Parathyroid adenoma (tissue), 2 donors: ENCODE results near the gene PADI6.

ENCODE experiments used
- H2AFZ ChIP-seq: fragments of 300-600 bp; sonication (generic); one replicate; pipeline ENCODE4 v1.7.0; 2017; ENCODE audit warnings: antibody characterized with exemption, mild to moderate bottlenecking
- H3K27ac ChIP-seq: fragments of 300-600 bp; sonication (generic); one replicate; pipeline ENCODE4 v1.7.0; 2017
- H3K27me3 ChIP-seq: fragments of 300-600 bp; sonication (generic); one replicate; pipeline ENCODE4 v1.7.0; 2017; ENCODE audit warnings: low read length; ENCODE audit not compliant: control insufficient read depth, insufficient read depth
- H3K36me3 ChIP-seq: fragments of 300-600 bp; sonication (generic); one replicate; pipeline ENCODE4 v1.7.0; 2017; ENCODE audit warnings: low read length; ENCODE audit not compliant: control insufficient read depth, insufficient read depth
- H3K4me1 ChIP-seq: fragments of 300-600 bp; sonication (generic); one replicate; pipeline ENCODE4 v1.7.0; 2017; ENCODE audit warnings: control low read depth
- H3K4me2 ChIP-seq: fragments of 300-600 bp; sonication (generic); one replicate; pipeline ENCODE4 v1.7.0; 2017; ENCODE audit warnings: low read length
- H3K4me3 ChIP-seq: fragments of 300-600 bp; sonication (generic); one replicate; pipeline ENCODE4 v1.7.0; 2017; ENCODE audit warnings: low read depth, low read length
- H3K79me2 ChIP-seq: fragments of 300-600 bp; sonication (generic); one replicate; pipeline ENCODE4 v1.7.0; 2017; ENCODE audit warnings: control low read depth
- H3K9ac ChIP-seq: fragments of 300-600 bp; sonication (generic); one replicate; pipeline ENCODE4 v1.7.0; 2017; ENCODE audit warnings: mild to moderate bottlenecking
- H3K9me3 ChIP-seq: fragments of 300-600 bp; sonication (generic); one replicate; pipeline ENCODE4 v1.7.0; 2017; ENCODE audit warnings: low read length; ENCODE audit not compliant: control insufficient read depth
- CTCF ChIP-seq: fragments of 300-600 bp; sonication (generic); IDR thresholded peaks from one replicate; pipeline ENCODE4 v1.7.0; 2017; ENCODE audit warnings: antibody characterized with exemption, mild to moderate bottlenecking
- donor health status: primary hyperparathyroidism.

Gene PADI6

GRCh38 chr1:17400725-17401341 lies 28.8 kb downstream of the PADI6 start:
- Histone ChIP-seq H2AFZ (no peak overlapping the region), H3K27me3 (no peaks in the 10 kb centered on the region), H3K27ac (no peak overlapping the region), H3K4me2 (no peak overlapping the region), H3K4me1 (no peaks in the 10 kb centered on the region), H3K9me3 (no peaks in the 10 kb centered on the region), H3K9ac (no peak overlapping the region), H3K4me3 (no peak overlapping the region), H3K79me2 (no peaks in the 10 kb centered on the region), H3K36me3 (no peaks in the 10 kb centered on the region)
- TF ChIP-seq CTCF, result no peak

- no peak overlapping the region for H3K4me3 ChIP-seq
- no peak overlapping the region for H3K27ac ChIP-seq
- H3K36me3 ChIP-seq, result no peaks in the 10 kb centered on the region
- no peaks in the 10 kb centered on the region for H3K79me2 ChIP-seq
- no peaks in the 10 kb centered on the region for H3K4me1 ChIP-seq
- H3K27me3 ChIP-seq, result no peaks in the 10 kb centered on the region
- no peak overlapping the region for H3K4me2 ChIP-seq
- no peak overlapping the region for H2AFZ ChIP-seq
- H3K9ac ChIP-seq, result no peak overlapping the region
- H3K9me3 ChIP-seq, result no peaks in the 10 kb centered on the region
- TF ChIP-seq CTCF, result no peak
Observed at GRCh38 chr1:17401841-17402240, 29.8 kb downstream of the PADI6 start.

- Histone ChIP-seq H3K79me2 (no peaks in the 10 kb centered on the region), H3K27ac (no peak overlapping the region), H3K27me3 (no peaks in the 10 kb centered on the region), H3K4me1 (no peaks in the 10 kb centered on the region), H3K9ac (no peak overlapping the region), H3K9me3 (no peaks in the 10 kb centered on the region), H3K4me2 (no peak overlapping the region), H2AFZ (no peak overlapping the region), H3K36me3 (no peaks in the 10 kb centered on the region), H3K4me3 (no peak overlapping the region)
- no peak for TF ChIP-seq CTCF
Observed at GRCh38 chr1:17403081-17403480, 31.1 kb downstream of the PADI6 start.

GRCh38 chr1:17404034-17404684 lies 32.2 kb downstream of the PADI6 start:
- Histone ChIP-seq H3K4me2 (no peak overlapping the region), H3K9me3 (no peaks in the 10 kb centered on the region), H3K27ac (no peak overlapping the region), H2AFZ (no peak overlapping the region), H3K9ac (no peak overlapping the region), H3K79me2 (no peaks in the 10 kb centered on the region), H3K27me3 (no peaks in the 10 kb centered on the region), H3K4me1 (no peaks in the 10 kb centered on the region), H3K36me3 (no peaks in the 10 kb centered on the region), H3K4me3 (no peak overlapping the region)
- TF ChIP-seq CTCF, result no peak

GRCh38 chr1:17404820-17405219 lies 32.8 kb downstream of the PADI6 start:
- no peak overlapping the region for H3K4me2 ChIP-seq

More at GRCh38 chr1:17404820-17405219, 32.8 kb downstream of the PADI6 start:
- Histone ChIP-seq H2AFZ (no peak overlapping the region), H3K27ac (no peak overlapping the region), H3K4me3 (no peak overlapping the region), H3K36me3 (no peaks in the 10 kb centered on the region), H3K27me3 (no peaks in the 10 kb centered on the region), H3K9me3 (no peaks in the 10 kb centered on the region), H3K79me2 (no peaks in the 10 kb centered on the region), H3K4me1 (no peaks in the 10 kb centered on the region), H3K9ac (no peak overlapping the region)
- no peak for TF ChIP-seq CTCF
